ENCODE measurements around the gene MAP3K14. TPM values are rescaled to one million over a fixed set of nuclear protein-coding genes. Genes with fewer than 3 reads are reported as not detected.

MAP3K14 gene
- total and polyA plus RNA-seq, 2 of the 4 experiments (the other 2 are of a cell fraction), result 4.1 to 21.7 TPM

DNA sequence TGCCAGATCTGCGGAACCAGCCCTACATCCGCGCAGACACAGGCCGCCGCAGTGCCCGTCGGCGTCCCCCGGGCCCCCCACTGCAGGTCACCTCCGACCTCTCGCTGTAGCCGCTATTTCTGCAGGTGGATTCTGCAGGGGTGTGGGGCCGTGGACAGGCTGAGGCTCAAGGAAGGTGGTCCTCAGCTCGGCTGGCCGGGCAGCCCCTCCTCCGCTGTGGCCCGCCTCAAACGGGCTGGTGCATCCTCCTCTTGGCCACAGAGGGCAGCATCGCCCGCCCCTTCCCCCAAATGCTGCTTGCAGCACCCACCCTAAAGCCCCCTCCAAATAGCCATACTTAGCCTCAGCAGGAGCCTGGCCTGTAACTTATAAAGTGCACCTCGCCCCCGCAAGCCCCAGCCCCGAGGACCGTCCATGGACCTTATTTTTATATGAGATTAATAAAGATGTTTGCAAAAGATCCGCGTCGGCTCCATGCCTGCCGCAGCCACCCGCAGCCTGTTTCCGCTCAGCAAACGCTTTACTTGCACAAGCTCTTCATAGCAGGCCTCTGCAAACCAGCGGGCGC, 69.9 kb downstream of the MAP3K14 start (continued):
- no peak for TF ChIP-seq CHD1 (IDR thresholded peaks at IDR 0.05; ENCODE audit: low read depth, low read length)

GRCh38 chr17:45246338-45246737, 70.5 kb downstream of the MAP3K14 start:
- no peak overlapping the region for H3K27ac ChIP-seq (ENCODE audit: insufficient read depth, low read length)
- H2BK20ac ChIP-seq (ENCODE audit: low read depth, low read length), result no peak overlapping the region

More at GRCh38 chr17:45246338-45246737, 70.5 kb downstream of the MAP3K14 start:
- DNase-seq (no peak), ATAC-seq (ENCODE audit: low read depth) (no peak)
- Histone ChIP-seq H2BK5ac (ENCODE audit: low read depth, low read length, poor library complexity, severe bottlenecking) (no peak overlapping the region), H3K14ac (replicated peaks; ENCODE audit: low read depth, low read length) (peak overlapping the region; percentile 37; the same call in 1 of the 2 replicates), H4K8ac (ENCODE audit: low read depth in 2 of 2, low read length in 2 of 2) (peak overlapping the region in 1 of 2 experiments; percentile 36; a peak in 2 of 4 replicates), H3K18ac (ENCODE audit: low read depth, low read length) (no peak overlapping the region), H3K79me1 (ENCODE audit: low read depth in 1 of 2, low read length in 2 of 2) (peaks cover 0 to 9% of the 10 kb centered on the region in 2 experiments; a peak in 1 of 4 replicates), H2AK5ac (ENCODE audit: low read depth, low read length) (peak overlapping the region; percentile 43; the same call in 1 of the 2 replicates), H3K4ac (ENCODE audit: low read depth, low read length) (peak overlapping the region; percentile 54; the same call in 1 of the 2 replicates), H3K23ac (ENCODE audit: low read depth, low read length) (no peak overlapping the region), H3K27me3 (ENCODE audit: control insufficient read depth, insufficient read depth, low read length) (0 out of 2 replicates have a peak, but pooled peaks cover 2% of the 10 kb centered on the region), H2AFZ (replicated peaks; ENCODE audit: low read length, poor library complexity) (peak overlapping the region; percentile 96), H2AK9ac (replicated peaks; ENCODE audit: low read depth, low read length, poor library complexity) (peak overlapping the region; percentile 74), H3K9me1 (ENCODE audit: insufficient read depth, low read length) (0 out of 2 replicates have a peak, but pooled peaks cover 2% of the 10 kb centered on the region), H2BK120ac (ENCODE audit: low read depth, low read length) (no peak overlapping the region), H3K56ac (ENCODE audit: extremely low read depth, insufficient read depth, low read length) (no peak overlapping the region), H3K4me1 (ENCODE audit: control insufficient read depth, insufficient read depth, low read length) (peaks cover 5% of the 10 kb centered on the region; the same call in 1 of the 2 replicates), H3K36me3 (ENCODE audit: control insufficient read depth, insufficient read depth, low read length) (peaks cover 8% of the 10 kb centered on the region; the same call in 1 of the 2 replicates), H4K5ac (ENCODE audit: low read depth, low read length) (no peak overlapping the region), H4K20me1 (ENCODE audit: insufficient read depth, low read length) (peaks cover 5% of the 10 kb centered on the region), H3K9ac (ENCODE audit: low read depth, low read length) (peak overlapping the region; percentile 39; the same call in 1 of the 2 replicates), H4K91ac (ENCODE audit: insufficient read depth, low read depth, low read length) (no peak overlapping the region), H3K4me2 (ENCODE audit: low read depth, low read length) (peak overlapping the region; percentile 84), H2BK15ac (ENCODE audit: low read depth, low read length) (no peak overlapping the region), H3K4me3 (ENCODE audit: insufficient read depth, low read depth, low read length) (no peak overlapping the region), H3K9me3 (ENCODE audit: control insufficient read depth, insufficient read depth, low read length) (no peaks in the 10 kb centered on the region)
- ChIA-PET CTCF (interaction anchor here (1.1 to 1.6 kb wide), 3 partner anchors 18 to 37 kb away, joined by 3 read pairs; no protein-coding TSS in a partner anchor), POLR2A (ENCODE audit: unreplicated experiment) (no interaction called here)
- in situ Hi-C loops (cut with MboI; ENCODE audit: low sequenced_read_pairs) (no loop called here), dilution Hi-C loops (cut with HindIII; ENCODE audit: low sequenced_read_pairs, unreplicated experiment) (no loop called here), intact Hi-C loops (cut with micrococcal nuclease) (no loop called here)
- no TSS peak for BruUV-seq (replicated peaks)
- TF ChIP-seq POLR2A (IDR thresholded peaks at IDR 0.05; ENCODE audit: low read depth, low read length), result no peak
- TF ChIP-seq MXI1 (IDR thresholded peaks at IDR 0.05; ENCODE audit: borderline replicate concordance, low read depth, low read length), result no peak
- TF ChIP-seq, protein P1, sequence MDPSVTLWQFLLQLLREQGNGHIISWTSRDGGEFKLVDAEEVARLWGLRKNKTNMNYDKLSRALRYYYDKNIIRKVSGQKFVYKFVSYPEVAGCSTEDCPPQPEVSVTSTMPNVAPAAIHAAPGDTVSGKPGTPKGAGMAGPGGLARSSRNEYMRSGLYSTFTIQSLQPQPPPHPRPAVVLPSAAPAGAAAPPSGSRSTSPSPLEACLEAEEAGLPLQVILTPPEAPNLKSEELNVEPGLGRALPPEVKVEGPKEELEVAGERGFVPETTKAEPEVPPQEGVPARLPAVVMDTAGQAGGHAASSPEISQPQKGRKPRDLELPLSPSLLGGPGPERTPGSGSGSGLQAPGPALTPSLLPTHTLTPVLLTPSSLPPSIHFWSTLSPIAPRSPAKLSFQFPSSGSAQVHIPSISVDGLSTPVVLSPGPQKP (IDR thresholded peaks at IDR 0.05; ENCODE audit: borderline replicate concordance, low read depth, low read length), result no peak
- TF ChIP-seq RFX5 (IDR thresholded peaks at IDR 0.05; ENCODE audit: low read depth, low read length), result no peak
- TF ChIP-seq, protein P2, sequence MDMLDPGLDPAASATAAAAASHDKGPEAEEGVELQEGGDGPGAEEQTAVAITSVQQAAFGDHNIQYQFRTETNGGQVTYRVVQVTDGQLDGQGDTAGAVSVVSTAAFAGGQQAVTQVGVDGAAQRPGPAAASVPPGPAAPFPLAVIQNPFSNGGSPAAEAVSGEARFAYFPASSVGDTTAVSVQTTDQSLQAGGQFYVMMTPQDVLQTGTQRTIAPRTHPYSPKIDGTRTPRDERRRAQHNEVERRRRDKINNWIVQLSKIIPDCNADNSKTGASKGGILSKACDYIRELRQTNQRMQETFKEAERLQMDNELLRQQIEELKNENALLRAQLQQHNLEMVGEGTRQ (IDR thresholded peaks at IDR 0.05; ENCODE audit: low read depth, low read length), result no peak
- TF ChIP-seq RAD21 (IDR thresholded peaks at IDR 0.05; ENCODE audit: low read length), result no peak
- WGBS, 2 experiments (ENCODE audit: extremely low coverage in 2 of 2, insufficient read length in 1 of 2), result 86% methylated on average over 1 of the region's 8 CpGs; no CpG with 5 or more reads in 1 of the 2 experiments
